Parathyroid adenoma (tissue), 2 donors: ENCODE results near the gene MAP3K20.

ENCODE experiments used
- H2AFZ ChIP-seq: fragments of 300-600 bp; sonication (generic); one replicate; pipeline ENCODE4 v1.7.0; 2017; ENCODE audit warnings: antibody characterized with exemption, mild to moderate bottlenecking
- H3K27ac ChIP-seq: fragments of 300-600 bp; sonication (generic); one replicate; pipeline ENCODE4 v1.7.0; 2017
- H3K27me3 ChIP-seq: fragments of 300-600 bp; sonication (generic); one replicate; pipeline ENCODE4 v1.7.0; 2017; ENCODE audit warnings: low read length; ENCODE audit not compliant: control insufficient read depth, insufficient read depth
- H3K36me3 ChIP-seq: fragments of 300-600 bp; sonication (generic); one replicate; pipeline ENCODE4 v1.7.0; 2017; ENCODE audit warnings: low read length; ENCODE audit not compliant: control insufficient read depth, insufficient read depth
- H3K4me1 ChIP-seq: fragments of 300-600 bp; sonication (generic); one replicate; pipeline ENCODE4 v1.7.0; 2017; ENCODE audit warnings: control low read depth
- H3K4me2 ChIP-seq: fragments of 300-600 bp; sonication (generic); one replicate; pipeline ENCODE4 v1.7.0; 2017; ENCODE audit warnings: low read length
- H3K4me3 ChIP-seq: fragments of 300-600 bp; sonication (generic); one replicate; pipeline ENCODE4 v1.7.0; 2017; ENCODE audit warnings: low read depth, low read length
- H3K79me2 ChIP-seq: fragments of 300-600 bp; sonication (generic); one replicate; pipeline ENCODE4 v1.7.0; 2017; ENCODE audit warnings: control low read depth
- H3K9ac ChIP-seq: fragments of 300-600 bp; sonication (generic); one replicate; pipeline ENCODE4 v1.7.0; 2017; ENCODE audit warnings: mild to moderate bottlenecking
- H3K9me3 ChIP-seq: fragments of 300-600 bp; sonication (generic); one replicate; pipeline ENCODE4 v1.7.0; 2017; ENCODE audit warnings: low read length; ENCODE audit not compliant: control insufficient read depth
- TF ChIP-seq, protein P1 (sequence below): fragments of 300-600 bp; sonication (generic); IDR thresholded peaks from one replicate; pipeline ENCODE4 v1.7.0; 2017; ENCODE audit warnings: antibody characterized with exemption, mild to moderate bottlenecking
- donor health status: primary hyperparathyroidism.

Gene MAP3K20

DNA sequence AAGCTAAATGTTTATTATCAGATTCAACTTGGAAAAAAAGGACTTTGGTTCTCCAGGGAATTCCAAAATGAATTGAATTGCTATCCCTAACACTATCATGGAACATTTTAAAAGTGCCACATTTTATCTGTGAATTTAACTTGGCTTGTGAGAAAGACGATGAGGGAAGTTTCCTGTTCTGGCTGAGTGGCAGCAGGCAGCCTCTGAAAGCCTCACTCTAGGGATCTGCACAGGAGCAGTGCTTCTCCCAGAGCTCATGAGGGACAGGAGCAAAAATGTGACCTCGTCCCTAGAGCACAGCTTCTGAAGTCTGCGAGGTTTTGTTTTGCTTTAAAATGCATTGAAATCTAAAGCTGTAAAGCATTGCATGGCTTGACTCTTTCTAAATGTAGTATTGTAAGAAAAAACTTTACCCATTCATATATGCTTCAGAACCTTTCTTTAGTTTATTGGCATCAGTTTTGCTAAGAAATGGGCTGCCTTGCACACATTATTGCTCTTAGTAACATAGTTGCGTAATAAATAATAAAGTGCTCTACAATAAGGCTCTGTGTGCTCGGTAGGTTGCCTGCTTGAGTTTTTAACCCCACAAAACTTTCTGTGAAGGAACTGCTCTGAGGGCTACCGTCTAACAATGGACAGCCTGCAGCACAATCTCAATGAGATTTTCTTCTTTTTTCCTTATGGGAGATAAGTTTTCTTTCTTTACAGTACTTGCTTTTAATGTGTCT, 142.8 kb downstream of the MAP3K20 start:
- Histone ChIP-seq H3K27ac (no peak overlapping the region), H3K4me2 (no peak overlapping the region), H3K4me3 (no peak overlapping the region), H3K36me3 (no peaks in the 10 kb centered on the region), H2AFZ (no peak overlapping the region), H3K9me3 (no peaks in the 10 kb centered on the region), H3K79me2 (no peaks in the 10 kb centered on the region), H3K4me1 (peaks cover 8% of the 10 kb centered on the region), H3K9ac (no peak overlapping the region), H3K27me3 (no peaks in the 10 kb centered on the region)
- TF ChIP-seq, protein P1, sequence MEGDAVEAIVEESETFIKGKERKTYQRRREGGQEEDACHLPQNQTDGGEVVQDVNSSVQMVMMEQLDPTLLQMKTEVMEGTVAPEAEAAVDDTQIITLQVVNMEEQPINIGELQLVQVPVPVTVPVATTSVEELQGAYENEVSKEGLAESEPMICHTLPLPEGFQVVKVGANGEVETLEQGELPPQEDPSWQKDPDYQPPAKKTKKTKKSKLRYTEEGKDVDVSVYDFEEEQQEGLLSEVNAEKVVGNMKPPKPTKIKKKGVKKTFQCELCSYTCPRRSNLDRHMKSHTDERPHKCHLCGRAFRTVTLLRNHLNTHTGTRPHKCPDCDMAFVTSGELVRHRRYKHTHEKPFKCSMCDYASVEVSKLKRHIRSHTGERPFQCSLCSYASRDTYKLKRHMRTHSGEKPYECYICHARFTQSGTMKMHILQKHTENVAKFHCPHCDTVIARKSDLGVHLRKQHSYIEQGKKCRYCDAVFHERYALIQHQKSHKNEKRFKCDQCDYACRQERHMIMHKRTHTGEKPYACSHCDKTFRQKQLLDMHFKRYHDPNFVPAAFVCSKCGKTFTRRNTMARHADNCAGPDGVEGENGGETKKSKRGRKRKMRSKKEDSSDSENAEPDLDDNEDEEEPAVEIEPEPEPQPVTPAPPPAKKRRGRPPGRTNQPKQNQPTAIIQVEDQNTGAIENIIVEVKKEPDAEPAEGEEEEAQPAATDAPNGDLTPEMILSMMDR: no peak

DNA sequence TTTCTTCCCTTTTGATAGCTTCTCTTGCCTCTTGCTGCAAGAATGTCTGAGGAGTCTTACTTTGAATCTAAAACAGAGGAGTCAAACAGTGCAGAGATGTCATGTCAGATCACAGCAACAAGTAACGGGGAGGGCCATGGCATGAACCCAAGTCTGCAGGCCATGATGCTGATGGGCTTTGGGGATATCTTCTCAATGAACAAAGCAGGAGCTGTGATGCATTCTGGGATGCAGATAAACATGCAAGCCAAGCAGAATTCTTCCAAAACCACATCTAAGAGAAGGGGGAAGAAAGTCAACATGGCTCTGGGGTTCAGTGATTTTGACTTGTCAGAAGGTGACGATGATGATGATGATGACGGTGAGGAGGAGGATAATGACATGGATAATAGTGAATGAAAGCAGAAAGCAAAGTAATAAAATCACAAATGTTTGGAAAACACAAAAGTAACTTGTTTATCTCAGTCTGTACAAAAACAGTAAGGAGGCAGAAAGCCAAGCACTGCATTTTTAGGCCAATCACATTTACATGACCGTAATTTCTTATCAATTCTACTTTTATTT, 145.6 kb downstream of the MAP3K20 start:
- H3K9me3 ChIP-seq: no peaks in the 10 kb centered on the region
- no peak overlapping the region for H3K9ac ChIP-seq
- H3K4me2 ChIP-seq: no peak overlapping the region
- no peak overlapping the region for H3K4me3 ChIP-seq
- no peaks in the 10 kb centered on the region for H3K79me2 ChIP-seq
- H2AFZ ChIP-seq: no peak overlapping the region
- peaks cover 8% of the 10 kb centered on the region for H3K4me1 ChIP-seq
- no peak overlapping the region for H3K27ac ChIP-seq
- TF ChIP-seq, protein P1: no peak
- H3K36me3 ChIP-seq: no peaks in the 10 kb centered on the region
- no peaks in the 10 kb centered on the region for H3K27me3 ChIP-seq

DNA sequence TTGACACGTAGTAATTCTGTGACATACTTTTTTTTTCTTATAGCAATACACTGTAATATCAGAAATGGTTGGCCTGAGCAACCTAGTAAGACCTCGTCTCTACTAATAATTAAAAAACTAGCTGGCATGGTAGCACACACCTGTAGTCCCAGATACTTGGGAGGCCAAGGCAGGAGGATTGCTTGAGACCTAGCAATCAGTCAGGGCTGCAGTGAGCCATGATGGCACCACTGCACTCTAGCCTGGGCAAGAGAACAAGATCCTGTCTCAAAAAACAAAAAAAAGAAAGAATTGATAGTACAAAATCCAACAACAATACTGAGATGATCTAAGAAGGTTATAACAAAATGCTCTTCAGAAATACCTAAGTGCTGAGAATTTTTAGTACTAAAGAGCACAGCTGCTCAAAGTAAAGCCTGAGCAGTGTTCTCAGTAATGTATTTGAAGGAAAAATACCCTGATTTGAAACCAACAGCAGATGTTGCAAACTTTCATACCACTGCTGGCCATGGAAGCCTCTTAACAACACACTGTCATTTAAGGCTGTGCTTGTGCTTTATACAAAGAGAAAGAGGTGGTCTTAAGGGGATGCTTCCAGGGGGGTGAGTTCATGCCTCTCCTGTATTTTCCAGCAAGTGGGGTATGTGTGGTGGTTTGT, 146.4 kb downstream of the MAP3K20 start:
- peaks cover 8% of the 10 kb centered on the region for H3K4me1 ChIP-seq

DNA sequence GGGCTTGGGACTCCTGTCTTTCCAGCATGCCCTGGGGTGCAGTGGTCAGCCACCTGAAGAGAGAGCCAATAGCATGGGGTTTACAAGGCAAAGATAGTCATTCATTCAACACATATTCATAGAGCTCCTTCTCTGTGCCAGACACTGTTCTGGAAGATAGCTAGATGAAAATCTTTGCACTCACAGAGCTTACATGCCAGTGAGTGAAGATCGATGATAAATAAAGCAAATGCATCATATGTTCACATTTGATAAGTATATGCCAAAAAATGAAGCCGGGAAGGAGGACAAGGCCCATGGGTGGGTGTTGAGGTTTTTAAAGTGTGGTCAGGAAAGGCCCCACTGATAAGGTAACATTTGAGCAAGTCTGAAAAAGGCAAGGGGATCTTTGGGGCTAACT, 148.2 kb downstream of the MAP3K20 start:
- Histone ChIP-seq H3K79me2 (no peaks in the 10 kb centered on the region), H2AFZ (no peak overlapping the region), H3K4me2 (no peak overlapping the region), H3K9ac (no peak overlapping the region), H3K9me3 (no peaks in the 10 kb centered on the region), H3K4me3 (no peak overlapping the region), H3K27ac (no peak overlapping the region), H3K36me3 (no peaks in the 10 kb centered on the region), H3K4me1 (no peaks in the 10 kb centered on the region), H3K27me3 (no peaks in the 10 kb centered on the region)
- TF ChIP-seq, protein P1: no peak

More for the DNA sequence above, 146.4 kb downstream of the MAP3K20 start:
- no peak overlapping the region for H3K9ac ChIP-seq
- no peak overlapping the region for H2AFZ ChIP-seq
- H3K27ac ChIP-seq: no peak overlapping the region
- no peaks in the 10 kb centered on the region for H3K79me2 ChIP-seq
- no peaks in the 10 kb centered on the region for H3K27me3 ChIP-seq
- H3K4me3 ChIP-seq: no peak overlapping the region
- H3K4me2 ChIP-seq: no peak overlapping the region
- no peaks in the 10 kb centered on the region for H3K36me3 ChIP-seq
- TF ChIP-seq, protein P1: no peak
- no peaks in the 10 kb centered on the region for H3K9me3 ChIP-seq
